ENCODE data around the gene CBX7.
A peak's percentile ranks its signal among the peaks of the same experiment; 100 is the strongest.

Gene CBX7

GRCh38 chr22:39130152-39130704 lies 22.3 kb downstream of the CBX7 start:
- DNase-seq (ENCODE audit: insufficient read length) (peak; percentile 2), FAIRE-seq (no peak)
- TF ChIP-seq POLR2AphosphoS5 (IDR thresholded peaks at IDR 0.05; ENCODE audit: low read depth, low read length) = no peak
- no peak for TF ChIP-seq POLR2A (IDR thresholded peaks at IDR 0.05; ENCODE audit: low read depth, low read length)
- no peak for TF ChIP-seq TAF1 (IDR thresholded peaks at IDR 0.05; ENCODE audit: borderline replicate concordance, low read depth, low read length)

- FAIRE-seq (no peak), DNase-seq (ENCODE audit: insufficient read length) (no peak)
- TF ChIP-seq TAF1 (IDR thresholded peaks at IDR 0.05; ENCODE audit: borderline replicate concordance, low read depth, low read length) (no peak), POLR2A (IDR thresholded peaks at IDR 0.05; ENCODE audit: low read depth, low read length) (no peak), POLR2AphosphoS5 (IDR thresholded peaks at IDR 0.05; ENCODE audit: low read depth, low read length) (no peak)
Observed at GRCh38 chr22:39129746-39130145, 22.7 kb downstream of the CBX7 start.

- TF ChIP-seq POLR2A (IDR thresholded peaks at IDR 0.05; ENCODE audit: low read depth, low read length) (no peak), POLR2AphosphoS5 (IDR thresholded peaks at IDR 0.05; ENCODE audit: low read depth, low read length) (no peak), TAF1 (IDR thresholded peaks at IDR 0.05; ENCODE audit: borderline replicate concordance, low read depth, low read length) (no peak)
- DNase-seq (ENCODE audit: insufficient read length) (no peak), FAIRE-seq (no peak)
Observed at GRCh38 chr22:39129081-39129480, 23.4 kb downstream of the CBX7 start.

GRCh38 chr22:39128508-39128907 lies 24.0 kb downstream of the CBX7 start:
- peak; percentile 13 for DNase-seq (ENCODE audit: insufficient read length)
- FAIRE-seq = no peak
- TF ChIP-seq POLR2A (IDR thresholded peaks at IDR 0.05; ENCODE audit: low read depth, low read length) (no peak), POLR2AphosphoS5 (IDR thresholded peaks at IDR 0.05; ENCODE audit: low read depth, low read length) (no peak), TAF1 (IDR thresholded peaks at IDR 0.05; ENCODE audit: borderline replicate concordance, low read depth, low read length) (no peak)

GRCh38 chr22:39125622-39126021 lies 26.9 kb downstream of the CBX7 start:
- TF ChIP-seq POLR2A (IDR thresholded peaks at IDR 0.05; ENCODE audit: low read depth, low read length) = no peak
- TF ChIP-seq TAF1 (IDR thresholded peaks at IDR 0.05; ENCODE audit: borderline replicate concordance, low read depth, low read length) = no peak
- no peak for TF ChIP-seq POLR2AphosphoS5 (IDR thresholded peaks at IDR 0.05; ENCODE audit: low read depth, low read length)
- peak; percentile 48 for FAIRE-seq
- DNase-seq (ENCODE audit: insufficient read length) = no peak

- FAIRE-seq (no peak), DNase-seq (ENCODE audit: insufficient read length) (peak; percentile 13)
- TF ChIP-seq POLR2A (IDR thresholded peaks at IDR 0.05; ENCODE audit: low read depth, low read length) (no peak), TAF1 (IDR thresholded peaks at IDR 0.05; ENCODE audit: borderline replicate concordance, low read depth, low read length) (no peak), POLR2AphosphoS5 (IDR thresholded peaks at IDR 0.05; ENCODE audit: low read depth, low read length) (no peak)
Observed at GRCh38 chr22:39123751-39124581, 28.5 kb downstream of the CBX7 start.

- no peak for TF ChIP-seq POLR2A (IDR thresholded peaks at IDR 0.05; ENCODE audit: low read depth, low read length)
- no peak for FAIRE-seq
- no peak for DNase-seq (ENCODE audit: insufficient read length)
Observed at GRCh38 chr22:39122772-39123470, 29.6 kb downstream of the CBX7 start.

- TF ChIP-seq TAF1 (IDR thresholded peaks at IDR 0.05; ENCODE audit: borderline replicate concordance, low read depth, low read length) (no peak), POLR2A (IDR thresholded peaks at IDR 0.05; ENCODE audit: low read depth, low read length) (no peak), POLR2AphosphoS5 (IDR thresholded peaks at IDR 0.05; ENCODE audit: low read depth, low read length) (no peak)
- DNase-seq (ENCODE audit: insufficient read length) (no peak), FAIRE-seq (no peak)
Observed at GRCh38 chr22:39120983-39121382, 31.5 kb downstream of the CBX7 start.

- TF ChIP-seq POLR2AphosphoS5 (IDR thresholded peaks at IDR 0.05; ENCODE audit: low read depth, low read length) (no peak), TAF1 (IDR thresholded peaks at IDR 0.05; ENCODE audit: borderline replicate concordance, low read depth, low read length) (no peak), POLR2A (IDR thresholded peaks at IDR 0.05; ENCODE audit: low read depth, low read length) (no peak)
- FAIRE-seq = peak; percentile 95
- DNase-seq (ENCODE audit: insufficient read length) = peak; percentile 38
Observed at GRCh38 chr22:39117585-39118191, 34.8 kb downstream of the CBX7 start.

- no peak for FAIRE-seq
- TF ChIP-seq POLR2AphosphoS5 (IDR thresholded peaks at IDR 0.05; ENCODE audit: low read depth, low read length) = no peak
- TF ChIP-seq POLR2A (IDR thresholded peaks at IDR 0.05; ENCODE audit: low read depth, low read length) = no peak
- no peak for TF ChIP-seq TAF1 (IDR thresholded peaks at IDR 0.05; ENCODE audit: borderline replicate concordance, low read depth, low read length)
- DNase-seq (ENCODE audit: insufficient read length) = no peak
Observed at GRCh38 chr22:39115977-39116621, 36.4 kb downstream of the CBX7 start.

GRCh38 chr22:39115570-39115969 lies 36.9 kb downstream of the CBX7 start:
- FAIRE-seq = no peak
- DNase-seq (ENCODE audit: insufficient read length) = no peak
- TF ChIP-seq POLR2AphosphoS5 (IDR thresholded peaks at IDR 0.05; ENCODE audit: low read depth, low read length) = no peak
- TF ChIP-seq POLR2A (IDR thresholded peaks at IDR 0.05; ENCODE audit: low read depth, low read length) = no peak
- TF ChIP-seq TAF1 (IDR thresholded peaks at IDR 0.05; ENCODE audit: borderline replicate concordance, low read depth, low read length) = no peak
